Measurements from ENCODE around the gene DYNC2LI1.

Gene DYNC2LI1

DNA sequence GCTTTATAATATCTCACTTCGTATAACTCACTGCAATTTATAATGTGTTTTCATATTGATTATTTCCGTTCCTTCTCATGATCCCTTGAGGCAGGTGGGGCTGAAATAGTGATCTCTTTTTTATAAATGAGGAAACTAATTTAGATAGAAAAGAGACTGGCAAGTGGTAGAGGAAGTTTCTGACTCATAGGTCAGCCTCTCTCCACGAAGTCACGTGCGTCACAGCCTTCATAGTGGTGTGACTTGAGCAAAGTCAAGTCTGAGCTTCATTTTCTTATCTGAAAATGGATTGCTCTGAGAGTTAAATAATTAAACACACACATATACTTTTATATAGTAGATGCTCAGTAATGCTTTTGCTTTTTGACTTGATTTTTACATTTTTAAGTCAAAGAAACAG is 44.9 kb downstream of the DYNC2LI1 start:
- Histone ChIP-seq H3K27me3 (ENCODE audit: low read length) (no peaks in the 10 kb centered on the region), H3K4me3 (ENCODE audit: insufficient read depth, low read length, poor library complexity, severe bottlenecking) (no peak overlapping the region), H2AFZ (ENCODE audit: low read depth, low read length, severe bottlenecking) (no peak overlapping the region), H3K4me2 (ENCODE audit: low read depth, low read length, poor library complexity, severe bottlenecking) (no peak overlapping the region), H3K9me3 (ENCODE audit: insufficient read depth, low read length) (no peaks in the 10 kb centered on the region), H4K20me1 (ENCODE audit: low read depth, low read length) (no peaks in the 10 kb centered on the region), H3K36me3 (ENCODE audit: low read length) (no peaks in the 10 kb centered on the region), H3K79me2 (ENCODE audit: insufficient read depth, low read length) (no peaks in the 10 kb centered on the region), H3K9ac (ENCODE audit: low read length) (no peak overlapping the region), H3K27ac (ENCODE audit: low read depth, low read length) (no peak overlapping the region), H3F3A (ENCODE audit: insufficient read depth) (no peaks in the 10 kb centered on the region), H3K9me2 (replicated peaks; ENCODE audit: insufficient read depth, low read length) (no peaks in the 10 kb centered on the region)
- no peak for TF ChIP-seq EZH2phosphoT487 (conservative IDR thresholded peaks at IDR 0.05; ENCODE audit: low read length)
- TF ChIP-seq, protein P1, sequence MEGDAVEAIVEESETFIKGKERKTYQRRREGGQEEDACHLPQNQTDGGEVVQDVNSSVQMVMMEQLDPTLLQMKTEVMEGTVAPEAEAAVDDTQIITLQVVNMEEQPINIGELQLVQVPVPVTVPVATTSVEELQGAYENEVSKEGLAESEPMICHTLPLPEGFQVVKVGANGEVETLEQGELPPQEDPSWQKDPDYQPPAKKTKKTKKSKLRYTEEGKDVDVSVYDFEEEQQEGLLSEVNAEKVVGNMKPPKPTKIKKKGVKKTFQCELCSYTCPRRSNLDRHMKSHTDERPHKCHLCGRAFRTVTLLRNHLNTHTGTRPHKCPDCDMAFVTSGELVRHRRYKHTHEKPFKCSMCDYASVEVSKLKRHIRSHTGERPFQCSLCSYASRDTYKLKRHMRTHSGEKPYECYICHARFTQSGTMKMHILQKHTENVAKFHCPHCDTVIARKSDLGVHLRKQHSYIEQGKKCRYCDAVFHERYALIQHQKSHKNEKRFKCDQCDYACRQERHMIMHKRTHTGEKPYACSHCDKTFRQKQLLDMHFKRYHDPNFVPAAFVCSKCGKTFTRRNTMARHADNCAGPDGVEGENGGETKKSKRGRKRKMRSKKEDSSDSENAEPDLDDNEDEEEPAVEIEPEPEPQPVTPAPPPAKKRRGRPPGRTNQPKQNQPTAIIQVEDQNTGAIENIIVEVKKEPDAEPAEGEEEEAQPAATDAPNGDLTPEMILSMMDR (IDR thresholded peaks at IDR 0.05; ENCODE audit: insufficient read depth, low read length, poor library complexity, severe bottlenecking), result no peak

DNA sequence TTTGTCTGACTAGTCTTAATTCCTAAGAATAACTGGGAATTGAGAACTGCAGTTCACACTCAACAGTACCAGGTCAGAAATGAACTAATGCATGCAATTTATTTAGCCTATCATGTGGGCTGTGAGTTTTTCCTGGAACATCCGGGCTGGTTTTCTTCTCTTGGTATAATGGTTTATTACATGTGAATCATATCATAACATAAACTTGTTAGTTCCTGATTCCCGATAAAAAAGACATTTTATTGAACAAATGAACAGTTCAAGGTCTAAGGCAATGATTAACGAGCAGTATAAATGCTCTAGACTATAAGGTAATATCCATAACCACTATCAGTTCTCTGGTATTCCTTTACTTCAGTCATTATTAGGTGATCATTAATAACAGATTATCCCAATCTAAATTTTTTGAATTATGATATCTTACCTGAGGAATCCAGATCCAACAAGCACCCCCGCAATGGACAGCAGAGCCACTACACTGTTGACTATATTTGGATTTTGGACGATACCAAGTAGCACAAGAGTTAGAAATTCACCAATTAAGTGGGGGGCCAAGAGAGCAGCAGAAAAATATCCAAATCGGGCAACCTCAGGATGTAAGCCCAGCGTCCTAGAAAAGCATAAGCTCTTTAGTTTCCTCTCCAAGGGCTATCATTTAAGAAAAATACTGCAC is 45.8 kb downstream of the DYNC2LI1 start:
- H3K4me3 ChIP-seq (ENCODE audit: insufficient read depth, low read length, poor library complexity, severe bottlenecking), result no peak overlapping the region
- H3K9me3 ChIP-seq (ENCODE audit: insufficient read depth, low read length), result no peaks in the 10 kb centered on the region
- H3K79me2 ChIP-seq (ENCODE audit: insufficient read depth, low read length), result no peaks in the 10 kb centered on the region
- H2AFZ ChIP-seq (ENCODE audit: low read depth, low read length, severe bottlenecking), result no peak overlapping the region
- H3K27ac ChIP-seq (ENCODE audit: low read depth, low read length), result no peak overlapping the region
- no peaks in the 10 kb centered on the region for H3K27me3 ChIP-seq (ENCODE audit: low read length)
- H3K4me2 ChIP-seq (ENCODE audit: low read depth, low read length, poor library complexity, severe bottlenecking), result no peak overlapping the region
- H3K9me2 ChIP-seq (replicated peaks; ENCODE audit: insufficient read depth, low read length), result no peaks in the 10 kb centered on the region
- H3F3A ChIP-seq (ENCODE audit: insufficient read depth), result no peaks in the 10 kb centered on the region
- H3K9ac ChIP-seq (ENCODE audit: low read length), result no peak overlapping the region
- TF ChIP-seq EZH2phosphoT487 (conservative IDR thresholded peaks at IDR 0.05; ENCODE audit: low read length), result no peak
- TF ChIP-seq, protein P1 (IDR thresholded peaks at IDR 0.05; ENCODE audit: insufficient read depth, low read length, poor library complexity, severe bottlenecking), result no peak
- no peaks in the 10 kb centered on the region for H3K36me3 ChIP-seq (ENCODE audit: low read length)
- no peaks in the 10 kb centered on the region for H4K20me1 ChIP-seq (ENCODE audit: low read depth, low read length)

DNA sequence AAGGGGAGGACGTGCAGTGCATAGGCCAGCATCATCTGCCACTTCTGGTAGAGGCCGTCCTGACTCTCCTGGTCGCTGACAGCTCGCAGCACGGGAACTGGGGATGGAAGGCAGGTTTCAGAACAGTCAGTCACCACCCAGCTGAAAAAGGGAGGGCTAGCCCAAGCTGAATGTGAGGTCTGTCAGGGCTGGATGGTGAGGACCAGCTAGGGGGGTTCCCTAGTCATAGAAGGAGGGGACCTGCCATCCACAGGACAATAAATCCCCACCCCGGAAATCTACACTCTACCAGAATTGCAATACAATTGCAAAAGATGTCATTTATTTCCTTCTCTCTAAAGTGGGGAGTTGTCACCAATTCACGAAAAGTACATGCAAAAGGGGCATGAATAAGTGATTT is 49.0 kb downstream of the DYNC2LI1 start:
- H3K36me3 ChIP-seq (ENCODE audit: low read length), result no peaks in the 10 kb centered on the region
- TF ChIP-seq EZH2phosphoT487 (conservative IDR thresholded peaks at IDR 0.05; ENCODE audit: low read length), result no peak
- TF ChIP-seq, protein P1 (IDR thresholded peaks at IDR 0.05; ENCODE audit: insufficient read depth, low read length, poor library complexity, severe bottlenecking), result no peak

More for the DNA sequence above, 49.0 kb downstream of the DYNC2LI1 start:
- Histone ChIP-seq H3K9me3 (ENCODE audit: insufficient read depth, low read length) (no peaks in the 10 kb centered on the region), H2AFZ (ENCODE audit: low read depth, low read length, severe bottlenecking) (no peak overlapping the region), H3K9ac (ENCODE audit: low read length) (no peak overlapping the region), H3K4me2 (ENCODE audit: low read depth, low read length, poor library complexity, severe bottlenecking) (no peak overlapping the region), H3K4me3 (ENCODE audit: insufficient read depth, low read length, poor library complexity, severe bottlenecking) (no peak overlapping the region), H3K27me3 (ENCODE audit: low read length) (no peaks in the 10 kb centered on the region), H3K79me2 (ENCODE audit: insufficient read depth, low read length) (no peaks in the 10 kb centered on the region), H3K27ac (ENCODE audit: low read depth, low read length) (no peak overlapping the region), H3F3A (ENCODE audit: insufficient read depth) (no peaks in the 10 kb centered on the region), H3K9me2 (replicated peaks; ENCODE audit: insufficient read depth, low read length) (no peaks in the 10 kb centered on the region), H4K20me1 (ENCODE audit: low read depth, low read length) (no peaks in the 10 kb centered on the region)

Data from SU-DHL-6 (cell line).